Calu3 (cell line): ENCODE results near the gene DOCK3. TPM values are rescaled to one million over a fixed set of nuclear protein-coding genes. Genes with fewer than 3 reads are reported as not detected.
"Not testable (repeated sequence)": the region's sequence is repeated elsewhere in the genome, so short reads cannot be mapped to it uniquely, and the experiment has no call there.

Experiments
- BruUV-seq: library from RNA; stranded (reverse); fragments of 400-500 nt; replicated peaks from 2 replicates; lab custom pipeline; 2021; lab: Mats Ljungman, UMichigan
- CTCF ChIA-PET: fragments of 300-600 bp; sonication (Branson Sonifier 250); formaldehyde crosslinking; loops from one replicate; lab custom pipeline; 2022; ENCODE audit warnings: antibody characterized with exemption; lab: Charles Lee
- DNase-seq: peaks from one replicate; pipeline ENCODE4 v3.0.0; 2022
- H3K27ac Mint-ChIP-seq: one replicate; pipeline ENCODE4 v1.8.0; 2022; ENCODE audit warnings: mixed read lengths; ENCODE audit not compliant: unreplicated experiment
- H3K27me3 Mint-ChIP-seq: one replicate; pipeline ENCODE4 v1.8.0; 2022; ENCODE audit warnings: mixed read lengths; ENCODE audit not compliant: unreplicated experiment
- H3K36me3 Mint-ChIP-seq: one replicate; pipeline ENCODE4 v1.8.0; 2022; ENCODE audit warnings: mild to moderate bottlenecking, moderate library complexity, mixed read lengths; ENCODE audit not compliant: insufficient read depth, unreplicated experiment
- H3K4me1 Mint-ChIP-seq: one replicate; pipeline ENCODE4 v1.8.0; 2022; ENCODE audit warnings: mild to moderate bottlenecking, low read depth, mixed read lengths; ENCODE audit not compliant: unreplicated experiment
- H3K4me3 Mint-ChIP-seq: one replicate; pipeline ENCODE4 v1.8.0; 2022; ENCODE audit warnings: mild to moderate bottlenecking, low read depth, moderate library complexity, mixed read lengths; ENCODE audit not compliant: unreplicated experiment
- H3K9me3 Mint-ChIP-seq: one replicate; pipeline ENCODE4 v1.8.0; 2022; ENCODE audit warnings: low read depth, mixed read lengths; ENCODE audit not compliant: unreplicated experiment
- intact Hi-C: fragments of 100-400 bp; cut with micrococcal nuclease; formaldehyde crosslinking; loops from one replicate; pipeline ENCODE4 v1.10.0; 2022; ENCODE audit not compliant: unreplicated experiment
- total RNA-seq: library from RNA; stranded (reverse); gene quantifications from 2 replicates; pipeline ENCODE4 v1.2.3, GENCODE V29; 2022
- TF ChIP-seq, protein P1 (sequence below): fragments of 200-600 bp; IDR thresholded peaks from one replicate; pipeline ENCODE4 v1.8.0; 2022; ENCODE audit warnings: antibody characterized with exemption; ENCODE audit not compliant: unreplicated experiment

Gene DOCK3
- total RNA-seq, 1 experiment from 2014 or later, result 0.19 TPM

DNA sequence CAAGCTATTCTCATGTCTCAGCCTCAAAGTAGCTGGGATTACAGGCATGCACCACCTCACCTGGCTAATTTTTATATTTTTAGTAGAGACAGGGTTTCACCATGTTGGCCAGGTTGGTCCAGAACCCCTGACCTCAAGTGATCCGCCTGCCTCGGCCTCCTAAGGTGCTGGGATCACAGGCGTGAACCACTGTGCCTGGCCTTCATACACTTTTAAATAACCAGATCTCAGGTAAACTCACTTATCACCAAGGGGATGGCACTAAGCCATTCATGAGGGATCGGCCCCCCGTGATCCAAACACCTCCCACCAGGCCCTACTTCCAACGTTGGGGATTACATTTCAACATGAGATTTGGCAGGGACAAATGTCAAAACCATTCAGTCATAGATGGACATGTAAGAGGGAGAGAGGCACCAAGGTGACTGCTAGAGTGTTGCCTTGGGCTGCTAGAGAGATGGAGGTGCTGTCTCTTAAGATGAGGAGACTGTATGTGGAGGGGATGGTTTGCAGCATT, 13.3 kb upstream of the DOCK3 start:
- Mint-ChIP-seq H3K4me3 (no peak overlapping the region), H3K4me1 (no peaks in the 10 kb centered on the region), H3K36me3 (peaks cover 11% of the 10 kb centered on the region), H3K9me3 (no peaks in the 10 kb centered on the region), H3K27ac (no peak overlapping the region), H3K27me3 (peaks cover 31% of the 10 kb centered on the region)
- TF ChIP-seq, protein P1, sequence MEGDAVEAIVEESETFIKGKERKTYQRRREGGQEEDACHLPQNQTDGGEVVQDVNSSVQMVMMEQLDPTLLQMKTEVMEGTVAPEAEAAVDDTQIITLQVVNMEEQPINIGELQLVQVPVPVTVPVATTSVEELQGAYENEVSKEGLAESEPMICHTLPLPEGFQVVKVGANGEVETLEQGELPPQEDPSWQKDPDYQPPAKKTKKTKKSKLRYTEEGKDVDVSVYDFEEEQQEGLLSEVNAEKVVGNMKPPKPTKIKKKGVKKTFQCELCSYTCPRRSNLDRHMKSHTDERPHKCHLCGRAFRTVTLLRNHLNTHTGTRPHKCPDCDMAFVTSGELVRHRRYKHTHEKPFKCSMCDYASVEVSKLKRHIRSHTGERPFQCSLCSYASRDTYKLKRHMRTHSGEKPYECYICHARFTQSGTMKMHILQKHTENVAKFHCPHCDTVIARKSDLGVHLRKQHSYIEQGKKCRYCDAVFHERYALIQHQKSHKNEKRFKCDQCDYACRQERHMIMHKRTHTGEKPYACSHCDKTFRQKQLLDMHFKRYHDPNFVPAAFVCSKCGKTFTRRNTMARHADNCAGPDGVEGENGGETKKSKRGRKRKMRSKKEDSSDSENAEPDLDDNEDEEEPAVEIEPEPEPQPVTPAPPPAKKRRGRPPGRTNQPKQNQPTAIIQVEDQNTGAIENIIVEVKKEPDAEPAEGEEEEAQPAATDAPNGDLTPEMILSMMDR, result no peak
- DNase-seq, result no peak
- no TSS peak for BruUV-seq
- CTCF ChIA-PET, result no interaction called here
- intact Hi-C loops, result no loop called here

DNA sequence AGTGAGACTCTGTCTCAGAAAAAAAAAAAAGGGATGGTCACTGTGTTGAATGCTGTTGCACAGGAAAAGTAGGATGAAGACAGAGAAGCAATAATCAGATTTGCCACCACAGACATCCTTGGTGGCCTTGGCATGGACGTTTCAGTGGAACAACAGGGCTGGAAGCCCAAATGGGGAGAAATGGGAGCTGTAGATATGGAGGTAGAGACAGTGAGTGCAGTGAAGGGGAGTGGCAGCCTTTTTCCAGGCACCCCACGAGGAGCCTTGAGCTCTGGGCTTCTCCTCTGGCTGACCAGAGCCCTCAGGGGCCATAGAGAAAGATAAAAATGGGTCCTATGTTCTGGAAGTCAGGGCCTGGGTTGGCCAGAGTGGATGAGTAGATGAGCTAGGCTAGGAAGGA, 12.3 kb upstream of the DOCK3 start:
- no peaks in the 10 kb centered on the region for H3K9me3 Mint-ChIP-seq
- intact Hi-C loops, result no loop called here
- H3K36me3 Mint-ChIP-seq, result peaks cover 15% of the 10 kb centered on the region
- no TSS peak for BruUV-seq
- no peak overlapping the region for H3K27ac Mint-ChIP-seq
- H3K4me1 Mint-ChIP-seq, result no peaks in the 10 kb centered on the region
- TF ChIP-seq, protein P1, result no peak
- DNase-seq, result no peak
- H3K4me3 Mint-ChIP-seq, result no peak overlapping the region
- CTCF ChIA-PET, result interaction anchor here (0.5 to 0.7 kb wide), 4 partner anchors 9 to 761 kb away, joined by 3 to 5 read pairs (median 4); no protein-coding TSS in a partner anchor
- H3K27me3 Mint-ChIP-seq, result peaks cover 42% of the 10 kb centered on the region

DNA sequence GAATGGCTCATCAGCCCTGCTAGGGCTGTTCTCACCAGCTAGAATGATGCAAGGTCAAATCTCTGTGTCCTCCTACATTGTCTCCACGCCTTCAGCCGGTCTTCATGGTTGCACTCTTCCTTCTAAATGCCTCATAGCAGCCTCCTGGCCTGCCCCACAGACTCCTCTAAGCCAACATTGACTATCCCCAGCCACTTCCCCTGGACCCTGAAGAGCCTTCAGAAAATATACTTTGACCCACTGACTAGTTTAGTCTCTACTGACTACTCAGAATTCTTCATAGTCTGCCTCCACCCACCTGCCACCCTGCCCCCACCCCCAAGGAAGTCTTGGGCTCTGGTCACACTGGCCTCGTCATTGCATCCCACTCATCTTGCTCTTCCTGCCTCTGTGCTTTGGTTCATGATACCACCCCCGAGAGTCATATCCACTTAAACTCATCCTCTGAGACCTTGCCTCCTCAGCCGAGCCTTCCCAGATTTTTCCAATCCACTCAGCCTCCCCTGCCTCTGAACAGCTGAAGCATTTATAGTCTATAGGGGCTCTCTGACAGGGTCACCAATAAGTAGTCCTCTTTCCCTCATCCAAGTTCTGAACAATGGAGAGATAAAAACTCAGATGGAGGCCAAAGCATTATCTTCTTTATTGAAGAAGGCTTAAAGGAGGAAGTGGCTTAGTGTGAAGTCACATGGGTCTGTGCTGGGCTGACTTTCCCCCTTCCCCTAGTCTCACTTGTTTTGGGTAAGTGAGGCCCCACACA, 9.5 kb upstream of the DOCK3 start:
- intact Hi-C loops, result no loop called here
- H3K27me3 Mint-ChIP-seq, result peaks cover 56% of the 10 kb centered on the region
- CTCF ChIA-PET, result interaction anchor here (0.6 kb wide), 1 partner anchor 249 kb away, joined by 5 read pairs; no protein-coding TSS in a partner anchor

DNA sequence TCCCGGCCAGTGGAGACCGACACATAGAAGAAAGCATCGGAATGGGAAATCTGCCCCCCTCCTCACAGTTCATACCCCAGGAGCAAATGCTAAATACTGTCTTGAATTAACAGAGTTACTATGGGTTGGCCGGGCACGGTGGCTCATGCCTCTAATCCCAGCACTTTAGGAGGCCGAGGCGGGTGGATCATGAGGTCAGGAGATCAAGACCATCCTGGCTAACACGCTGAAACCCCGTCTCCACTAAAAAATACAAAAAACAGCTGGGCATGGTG, 8.9 kb upstream of the DOCK3 start:
- H3K27ac Mint-ChIP-seq, DNase-seq, H3K9me3 Mint-ChIP-seq, intact Hi-C loops, BruUV-seq, H3K4me3 Mint-ChIP-seq, H3K4me1 Mint-ChIP-seq, H3K36me3 Mint-ChIP-seq: not testable (repeated sequence)
- CTCF ChIA-PET, result interaction anchor here (0.6 kb wide), 1 partner anchor 249 kb away, joined by 5 read pairs; no protein-coding TSS in a partner anchor
- peaks cover 61% of the 10 kb centered on the region for H3K27me3 Mint-ChIP-seq

More for the DNA sequence above, 9.5 kb upstream of the DOCK3 start:
- no TSS peak for BruUV-seq
- H3K4me3 Mint-ChIP-seq, result no peak overlapping the region
- TF ChIP-seq, protein P1, result no peak
- no peak overlapping the region for H3K27ac Mint-ChIP-seq
- peaks cover 8% of the 10 kb centered on the region for H3K36me3 Mint-ChIP-seq
- H3K4me1 Mint-ChIP-seq, result no peaks in the 10 kb centered on the region
- no peak for DNase-seq
- H3K9me3 Mint-ChIP-seq, result no peaks in the 10 kb centered on the region

DNA sequence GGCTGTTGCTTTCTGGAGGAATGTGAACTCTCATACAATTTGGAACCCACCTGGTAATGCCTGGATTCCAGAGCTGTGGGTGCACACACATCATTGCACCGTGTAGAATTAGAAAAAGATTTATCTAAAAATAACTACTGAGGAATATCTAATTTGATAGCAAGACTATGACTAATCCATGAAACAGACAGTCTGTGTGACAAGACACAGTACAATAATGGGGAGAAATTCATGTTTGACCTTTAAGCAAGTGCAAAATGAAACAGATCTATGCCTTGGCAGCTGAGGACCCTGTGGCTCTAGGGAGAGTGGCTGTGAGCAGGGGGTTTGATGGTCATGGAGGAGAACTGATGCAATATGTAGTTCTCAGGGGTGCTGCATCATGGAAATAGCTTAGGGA, 7.9 kb upstream of the DOCK3 start:
- CTCF ChIA-PET, result no interaction called here
- intact Hi-C loops, result no loop called here
- H3K36me3 Mint-ChIP-seq, result peaks cover 8% of the 10 kb centered on the region
- H3K4me1 Mint-ChIP-seq, result no peaks in the 10 kb centered on the region
- no peaks in the 10 kb centered on the region for H3K9me3 Mint-ChIP-seq
- no peak overlapping the region for H3K4me3 Mint-ChIP-seq
- TF ChIP-seq, protein P1, result no peak
- BruUV-seq, result no TSS peak
- H3K27me3 Mint-ChIP-seq, result peaks cover 72% of the 10 kb centered on the region
- no peak for DNase-seq
- no peak overlapping the region for H3K27ac Mint-ChIP-seq
